Neural cell (in vitro differentiated cells): ENCODE results near the gene MYO15A. TPM values are rescaled to one million over a fixed set of nuclear protein-coding genes. Genes with fewer than 3 reads are reported as not detected.

Experiments
- H2AFZ ChIP-seq: fragments of 200-600, 300-800 bp; sonication (generic), shearing (Covaris generic); 2 replicates; pipeline ENCODE4 v1.6.0; 2014; ENCODE audit warnings: low read depth, mild to moderate bottlenecking, antibody characterized with exemption, low read length, moderate library complexity
- H3F3A ChIP-seq: fragments of 200-600 bp; shearing (Covaris generic); 2 replicates; pipeline ENCODE4 v1.6.1; 2016; ENCODE audit warnings: mild to moderate bottlenecking, moderate library complexity, mixed read lengths, antibody characterized with exemption, low read length; ENCODE audit not compliant: insufficient read depth, poor library complexity, severe bottlenecking
- H3K27ac ChIP-seq: fragments of 200-600, 300-800 bp; sonication (generic), shearing (Covaris generic); 2 replicates; pipeline ENCODE4 v1.5.1; 2014; ENCODE audit warnings: mild to moderate bottlenecking, low read length, moderate library complexity
- H3K27me3 ChIP-seq: fragments of 300-800, 200-600 bp; sonication (generic), shearing (Covaris generic); 2 replicates; pipeline ENCODE4 v1.6.0; 2014; ENCODE audit warnings: mild to moderate bottlenecking, low read depth, low read length, moderate library complexity; ENCODE audit not compliant: insufficient read depth
- H3K36me3 ChIP-seq: fragments of 300-800, 200-600 bp; sonication (generic), shearing (Covaris generic); 2 replicates; pipeline ENCODE4 v1.5.1; 2014; ENCODE audit warnings: mild to moderate bottlenecking, antibody characterized with exemption, low read length, moderate library complexity; ENCODE audit not compliant: insufficient read depth
- H3K4me2 ChIP-seq: fragments of 300-800, 200-600 bp; sonication (generic), shearing (Covaris generic); 2 replicates; pipeline ENCODE4 v1.6.0; 2014; ENCODE audit warnings: mild to moderate bottlenecking, low read length
- H3K4me3 ChIP-seq: fragments of 300-800, 200-600 bp; sonication (generic), shearing (Covaris generic); 2 replicates; pipeline ENCODE4 v1.5.1; 2014; ENCODE audit warnings: mild to moderate bottlenecking, low read length, moderate library complexity
- H3K79me2 ChIP-seq: fragments of 200-600 bp; shearing (Covaris generic); replicated peaks from 2 replicates; pipeline ENCODE4 v1.6.0; 2014; ENCODE audit warnings: mild to moderate bottlenecking, low read length, moderate library complexity; ENCODE audit not compliant: insufficient read depth
- H3K9ac ChIP-seq: fragments of 300-800, 200-600 bp; sonication (generic), shearing (Covaris generic); 2 replicates; pipeline ENCODE4 v1.6.1; 2016; ENCODE audit warnings: mild to moderate bottlenecking, low read length, mixed read lengths
- H3K9me2 ChIP-seq: fragments of 200-600 bp; shearing (Covaris generic); 2 replicates; pipeline ENCODE4 v1.6.1; 2016; ENCODE audit warnings: mild to moderate bottlenecking, low read length, mixed read lengths; ENCODE audit not compliant: insufficient read depth
- H3K9me3 ChIP-seq: fragments of 200-600, 300-800 bp; sonication (generic), shearing (Covaris generic); 2 replicates; pipeline ENCODE4 v1.6.1; 2016; ENCODE audit warnings: mild to moderate bottlenecking, mixed run types, low read length, moderate library complexity, mixed read lengths
- H4K20me1 ChIP-seq: fragments of 200-600 bp; shearing (Covaris generic); 2 replicates; pipeline ENCODE4 v1.6.1; 2016; ENCODE audit warnings: mild to moderate bottlenecking, mixed run types; ENCODE audit not compliant: insufficient read depth
- CTCF ChIP-seq: fragments of 450-650 bp; IDR thresholded peaks from 2 replicates; pipeline ENCODE4 v1.5.1; 2014; ENCODE audit warnings: antibody characterized with exemption, mild to moderate bottlenecking, moderate library complexity; ENCODE audit not compliant: poor library complexity, severe bottlenecking
- EP300 ChIP-seq: fragments of 450-650 bp; conservative IDR thresholded peaks from 2 replicates; pipeline ENCODE4 v1.6.1; 2014; ENCODE audit warnings: antibody characterized with exemption, mild to moderate bottlenecking, moderate library complexity; ENCODE audit not compliant: poor library complexity, severe bottlenecking
- EZH2 ChIP-seq: fragments of 200-600, 300-800 bp; shearing (Covaris generic), sonication (generic); IDR thresholded peaks from 2 replicates; pipeline ENCODE4 v1.6.1; 2014; ENCODE audit warnings: antibody characterized with exemption, low read length, borderline replicate concordance, mild to moderate bottlenecking; ENCODE audit not compliant: insufficient read depth, poor library complexity, severe bottlenecking
- MXI1 ChIP-seq: fragments of 450-650 bp; conservative IDR thresholded peaks from 2 replicates; pipeline ENCODE4 v1.6.1; 2014; ENCODE audit warnings: antibody characterized with exemption, mild to moderate bottlenecking; ENCODE audit not compliant: poor library complexity, severe bottlenecking
- POLR2AphosphoS5 ChIP-seq: IDR thresholded peaks from 2 replicates; pipeline ENCODE4 v1.6.1; 2012
- RAD21 ChIP-seq: fragments of 450-650 bp; conservative IDR thresholded peaks from 2 replicates; pipeline ENCODE4 v1.6.1; 2014; ENCODE audit warnings: antibody characterized with exemption, mild to moderate bottlenecking, moderate library complexity
- SMC3 ChIP-seq: fragments of 450-650 bp; conservative IDR thresholded peaks from 2 replicates; pipeline ENCODE4 v1.6.1; 2014; ENCODE audit warnings: antibody characterized with exemption, mild to moderate bottlenecking, moderate library complexity; ENCODE audit not compliant: poor library complexity
- TAF1 ChIP-seq: IDR thresholded peaks from 2 replicates; pipeline ENCODE4 v1.6.1; 2012; ENCODE audit warnings: low read depth
- polyA plus RNA-seq: library from polyadenylated mRNA; depleted of rRNA; stranded (reverse); fragments of >200 nt; gene quantifications from 2 replicates; pipeline ENCODE4 v1.2.3, GENCODE V29; 2014
- TF ChIP-seq, protein P1 (sequence below): IDR thresholded peaks from 2 replicates; pipeline ENCODE4 v1.6.1; 2012; ENCODE audit warnings: borderline replicate concordance

Gene MYO15A
- polyA plus RNA-seq, 1 donor from 2014 or later: 1.9 TPM

DNA sequence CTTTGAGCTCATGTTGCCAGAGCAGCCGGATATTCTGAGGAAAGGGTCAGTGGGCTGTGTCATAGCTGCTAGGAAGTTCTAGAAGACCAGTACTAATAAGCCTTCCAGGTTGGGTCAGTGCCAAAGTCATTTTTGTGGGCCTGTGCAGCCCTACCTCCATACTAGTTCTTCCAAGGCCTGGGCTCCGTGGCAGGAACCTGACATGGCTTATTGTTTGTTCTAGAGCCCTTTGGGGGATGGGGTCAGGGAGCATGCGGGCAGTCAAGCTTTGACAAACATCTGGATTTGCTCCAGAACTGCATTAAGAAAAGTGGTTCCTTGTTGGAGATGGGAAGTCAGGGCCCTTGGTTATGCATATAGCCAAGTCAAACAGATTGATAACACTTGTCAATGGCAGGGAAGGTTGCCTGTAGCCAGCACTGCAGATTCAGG, 82.7 kb downstream of the MYO15A start:
- Histone ChIP-seq H3K4me2 (no peak overlapping the region), H3K9me2 (no peaks in the 10 kb centered on the region), H3K9ac (no peak overlapping the region), H3K27ac (no peak overlapping the region), H3K79me2 (peaks cover 55% of the 10 kb centered on the region), H3F3A (no peaks in the 10 kb centered on the region), H3K4me3 (peak overlapping the region; percentile 9), H3K27me3 (no peaks in the 10 kb centered on the region), H3K36me3 (no peaks in the 10 kb centered on the region), H2AFZ (no peak overlapping the region), H3K9me3 (no peaks in the 10 kb centered on the region), H4K20me1 (peaks cover 24% of the 10 kb centered on the region)
- TF ChIP-seq EZH2 (no peak), SMC3 (no peak), TAF1 (no peak), RAD21 (no peak), EP300 (no peak), MXI1 (no peak), POLR2AphosphoS5 (no peak), CTCF (no peak)
- TF ChIP-seq, protein P1, sequence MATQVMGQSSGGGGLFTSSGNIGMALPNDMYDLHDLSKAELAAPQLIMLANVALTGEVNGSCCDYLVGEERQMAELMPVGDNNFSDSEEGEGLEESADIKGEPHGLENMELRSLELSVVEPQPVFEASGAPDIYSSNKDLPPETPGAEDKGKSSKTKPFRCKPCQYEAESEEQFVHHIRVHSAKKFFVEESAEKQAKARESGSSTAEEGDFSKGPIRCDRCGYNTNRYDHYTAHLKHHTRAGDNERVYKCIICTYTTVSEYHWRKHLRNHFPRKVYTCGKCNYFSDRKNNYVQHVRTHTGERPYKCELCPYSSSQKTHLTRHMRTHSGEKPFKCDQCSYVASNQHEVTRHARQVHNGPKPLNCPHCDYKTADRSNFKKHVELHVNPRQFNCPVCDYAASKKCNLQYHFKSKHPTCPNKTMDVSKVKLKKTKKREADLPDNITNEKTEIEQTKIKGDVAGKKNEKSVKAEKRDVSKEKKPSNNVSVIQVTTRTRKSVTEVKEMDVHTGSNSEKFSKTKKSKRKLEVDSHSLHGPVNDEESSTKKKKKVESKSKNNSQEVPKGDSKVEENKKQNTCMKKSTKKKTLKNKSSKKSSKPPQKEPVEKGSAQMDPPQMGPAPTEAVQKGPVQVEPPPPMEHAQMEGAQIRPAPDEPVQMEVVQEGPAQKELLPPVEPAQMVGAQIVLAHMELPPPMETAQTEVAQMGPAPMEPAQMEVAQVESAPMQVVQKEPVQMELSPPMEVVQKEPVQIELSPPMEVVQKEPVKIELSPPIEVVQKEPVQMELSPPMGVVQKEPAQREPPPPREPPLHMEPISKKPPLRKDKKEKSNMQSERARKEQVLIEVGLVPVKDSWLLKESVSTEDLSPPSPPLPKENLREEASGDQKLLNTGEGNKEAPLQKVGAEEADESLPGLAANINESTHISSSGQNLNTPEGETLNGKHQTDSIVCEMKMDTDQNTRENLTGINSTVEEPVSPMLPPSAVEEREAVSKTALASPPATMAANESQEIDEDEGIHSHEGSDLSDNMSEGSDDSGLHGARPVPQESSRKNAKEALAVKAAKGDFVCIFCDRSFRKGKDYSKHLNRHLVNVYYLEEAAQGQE: no peak

DNA sequence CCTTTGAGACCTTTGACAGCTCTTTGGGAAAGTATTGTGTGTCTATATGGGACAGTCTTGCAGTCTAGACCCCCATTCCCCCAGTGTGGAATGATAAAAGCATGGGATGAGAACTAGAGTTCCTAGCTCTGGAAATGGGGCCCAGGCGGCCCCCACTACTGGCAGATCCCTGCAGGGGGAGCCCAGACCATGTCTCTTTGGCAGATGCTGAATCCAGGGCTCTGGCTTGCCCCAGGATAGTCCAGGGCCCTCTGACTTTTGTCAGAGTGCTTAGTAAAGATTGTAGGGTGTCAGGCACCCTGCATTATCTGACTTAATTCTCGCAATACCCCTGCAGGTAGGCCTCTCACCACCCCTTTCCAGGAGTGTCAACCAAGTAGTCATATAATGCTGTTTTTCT, 83.4 kb downstream of the MYO15A start:
- Histone ChIP-seq H3K9me2 (no peaks in the 10 kb centered on the region), H3K27ac (no peak overlapping the region), H3K4me2 (no peak overlapping the region), H4K20me1 (peaks cover 17% of the 10 kb centered on the region), H2AFZ (no peak overlapping the region), H3F3A (no peaks in the 10 kb centered on the region), H3K4me3 (no peak overlapping the region), H3K36me3 (no peaks in the 10 kb centered on the region), H3K9me3 (no peaks in the 10 kb centered on the region), H3K27me3 (no peaks in the 10 kb centered on the region), H3K79me2 (peaks cover 53% of the 10 kb centered on the region), H3K9ac (no peak overlapping the region)
- TF ChIP-seq EZH2: no peak
- TF ChIP-seq POLR2AphosphoS5: no peak
- TF ChIP-seq TAF1: no peak
- no peak for TF ChIP-seq MXI1
- TF ChIP-seq, protein P1: no peak
- no peak for TF ChIP-seq SMC3
- TF ChIP-seq RAD21: no peak
- TF ChIP-seq CTCF: no peak
- TF ChIP-seq EP300: no peak
